DOHH2 (cell line): Measurements from ENCODE around the gene GLCE.

Experiments
- H3F3A ChIP-seq: fragments of 200-600 bp; sonication (generic), shearing (Covaris generic); 2 replicates; pipeline ENCODE4 v1.6.0; 2016; ENCODE audit warnings: antibody characterized with exemption, mild to moderate bottlenecking; ENCODE audit not compliant: control insufficient read depth, insufficient read depth
- H3K27ac ChIP-seq: fragments of 200-600 bp; sonication (generic); 2 replicates; pipeline ENCODE4 v1.5.1; 2014; ENCODE audit warnings: low read depth, mild to moderate bottlenecking, low read length, moderate library complexity
- H3K27me3 ChIP-seq: fragments of 200-600 bp; sonication (generic); 2 replicates; pipeline ENCODE4 v1.6.1; 2014; ENCODE audit warnings: mild to moderate bottlenecking, low read length, mixed read lengths; ENCODE audit not compliant: control insufficient read depth
- H3K36me3 ChIP-seq: fragments of 200-600 bp; sonication (generic); 2 replicates; pipeline ENCODE4 v1.6.1; 2014; ENCODE audit warnings: mild to moderate bottlenecking, low read length, moderate library complexity, mixed read lengths; ENCODE audit not compliant: control insufficient read depth
- H3K4me1 ChIP-seq: fragments of 200-600 bp; sonication (generic); 2 replicates; pipeline ENCODE4 v1.6.1; 2014; ENCODE audit warnings: mild to moderate bottlenecking, low read length, mixed read lengths; ENCODE audit not compliant: control insufficient read depth
- H3K4me2 ChIP-seq: fragments of 200-600 bp; sonication (generic); 2 replicates; pipeline ENCODE4 v1.6.0; 2014; ENCODE audit warnings: mild to moderate bottlenecking, low read length, moderate library complexity
- H3K4me3 ChIP-seq: fragments of 200-600 bp; sonication (generic); 2 replicates; pipeline ENCODE4 v1.5.1; 2014; ENCODE audit warnings: mild to moderate bottlenecking, low read length, mixed read lengths
- H3K79me2 ChIP-seq: fragments of 200-600 bp; sonication (generic); 2 replicates; pipeline ENCODE4 v1.6.1; 2014; ENCODE audit warnings: mild to moderate bottlenecking, low read length, mixed read lengths; ENCODE audit not compliant: control insufficient read depth
- H3K9me2 ChIP-seq: fragments of 200-600 bp; sonication (generic); replicated peaks from 2 replicates; pipeline ENCODE4 v1.6.1; 2014; ENCODE audit warnings: mild to moderate bottlenecking, low read length, mixed read lengths; ENCODE audit not compliant: control insufficient read depth
- H3K9me3 ChIP-seq: fragments of 200-600 bp; sonication (generic); 2 replicates; pipeline ENCODE4 v1.6.1; 2014; ENCODE audit warnings: antibody characterized with exemption, low read length, mixed read lengths; ENCODE audit not compliant: control insufficient read depth, insufficient read depth
- H4K20me1 ChIP-seq: fragments of 200-600 bp; sonication (generic); 2 replicates; pipeline ENCODE4 v1.6.0; 2014; ENCODE audit warnings: low read depth, mild to moderate bottlenecking, antibody characterized with exemption, low read length, moderate library complexity; ENCODE audit not compliant: control insufficient read depth, insufficient read depth
- CTCF ChIP-seq: fragments of 200-600 bp; sonication (generic); IDR thresholded peaks from one replicate; pipeline ENCODE4 v1.5.1; 2014; ENCODE audit warnings: antibody characterized with exemption, mild to moderate bottlenecking, low read depth, low read length; ENCODE audit not compliant: poor library complexity, severe bottlenecking
- EZH2phosphoT487 ChIP-seq: fragments of 200-600 bp; sonication (generic); IDR thresholded peaks from 2 replicates; pipeline ENCODE4 v1.6.1; 2017; ENCODE audit warnings: borderline replicate concordance, mild to moderate bottlenecking, antibody characterized with exemption, low read length, moderate library complexity, mixed read lengths

The GLCE gene

GRCh38 chr15:69116391-69116790 lies 44.0 kb upstream of the GLCE start:
- no peaks in the 10 kb centered on the region for H3F3A ChIP-seq
- H4K20me1 ChIP-seq, result no peaks in the 10 kb centered on the region
- H3K9me2 ChIP-seq, result no peaks in the 10 kb centered on the region
- H3K4me3 ChIP-seq, result no peak overlapping the region
- H3K4me1 ChIP-seq, result no peaks in the 10 kb centered on the region
- H3K27me3 ChIP-seq, result peaks cover 19% of the 10 kb centered on the region; the same call in 1 of the 2 replicates
- H3K9me3 ChIP-seq, result no peaks in the 10 kb centered on the region
- no peaks in the 10 kb centered on the region for H3K36me3 ChIP-seq
- H3K79me2 ChIP-seq, result no peaks in the 10 kb centered on the region
- TF ChIP-seq EZH2phosphoT487 (no peak), CTCF (no peak)
- H3K4me2 ChIP-seq, result no peak overlapping the region
- no peak overlapping the region for H3K27ac ChIP-seq

- no peaks in the 10 kb centered on the region for H3K36me3 ChIP-seq
- H3K4me3 ChIP-seq, result no peak overlapping the region
- no peaks in the 10 kb centered on the region for H3K79me2 ChIP-seq
- no peak for TF ChIP-seq EZH2phosphoT487
- no peak for TF ChIP-seq CTCF
- H3K4me1 ChIP-seq, result no peaks in the 10 kb centered on the region
- H3K27me3 ChIP-seq, result peaks cover 19% of the 10 kb centered on the region; the same call in 1 of the 2 replicates
- no peaks in the 10 kb centered on the region for H3K9me2 ChIP-seq
- no peaks in the 10 kb centered on the region for H3K9me3 ChIP-seq
- no peak overlapping the region for H3K27ac ChIP-seq
- H4K20me1 ChIP-seq, result no peaks in the 10 kb centered on the region
- H3F3A ChIP-seq, result no peaks in the 10 kb centered on the region
- H3K4me2 ChIP-seq, result no peak overlapping the region
Observed at GRCh38 chr15:69117431-69117871, 43.0 kb upstream of the GLCE start.

GRCh38 chr15:69118089-69118488 lies 42.3 kb upstream of the GLCE start:
- Histone ChIP-seq H3K27ac (no peak overlapping the region), H3K4me1 (no peaks in the 10 kb centered on the region), H3K79me2 (no peaks in the 10 kb centered on the region), H3F3A (no peaks in the 10 kb centered on the region), H3K27me3 (peaks cover 19% of the 10 kb centered on the region; the same call in 1 of the 2 replicates), H3K9me2 (no peaks in the 10 kb centered on the region), H3K4me3 (no peak overlapping the region), H3K9me3 (no peaks in the 10 kb centered on the region), H3K4me2 (no peak overlapping the region), H3K36me3 (no peaks in the 10 kb centered on the region), H4K20me1 (no peaks in the 10 kb centered on the region)
- no peak for TF ChIP-seq CTCF
- no peak for TF ChIP-seq EZH2phosphoT487

- Histone ChIP-seq H3K4me2 (no peak overlapping the region), H3K36me3 (no peaks in the 10 kb centered on the region), H3K27me3 (peaks cover 19% of the 10 kb centered on the region; the same call in 1 of the 2 replicates), H3K4me3 (no peak overlapping the region), H3K9me2 (no peaks in the 10 kb centered on the region), H3K27ac (no peak overlapping the region), H3K79me2 (no peaks in the 10 kb centered on the region), H3F3A (no peaks in the 10 kb centered on the region), H4K20me1 (no peaks in the 10 kb centered on the region), H3K4me1 (no peaks in the 10 kb centered on the region), H3K9me3 (no peaks in the 10 kb centered on the region)
- TF ChIP-seq CTCF (no peak), EZH2phosphoT487 (no peak)
Observed at GRCh38 chr15:69119001-69119400, 41.4 kb upstream of the GLCE start.
